Glomerular visceral epithelial cell (primary cell): ENCODE results near the gene PRAMEF15.
"Not testable (repeated sequence)": the region's sequence is repeated elsewhere in the genome, so short reads cannot be mapped to it uniquely, and the experiment has no call there.

ENCODE experiments used
- DNase-seq: peaks from one replicate; pipeline ENCODE4 v3.0.0-alpha.2; 2016; ENCODE audit errors: extremely low spot score

Gene PRAMEF15

DNA sequence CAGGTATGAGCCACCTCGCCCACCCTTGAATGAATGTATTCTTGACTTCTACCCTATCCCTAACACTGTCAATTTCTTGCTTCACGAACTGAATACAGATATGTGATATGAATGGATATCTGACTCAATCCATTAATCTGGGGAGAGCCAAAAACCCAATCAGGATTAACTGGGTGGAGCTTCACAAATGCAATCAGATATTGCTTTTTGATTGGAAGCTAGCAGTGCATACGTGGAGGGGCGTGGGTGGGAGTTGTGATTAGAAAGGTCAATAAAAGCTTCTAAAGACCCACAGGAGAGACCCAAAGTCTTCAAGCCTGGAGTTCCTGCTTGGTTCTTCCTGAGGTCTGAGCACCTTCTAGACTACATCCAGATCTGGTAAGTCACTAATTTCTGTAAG lies at the start of gene PRAMEF15:
Gene PRAMEF15, plus strand, starts transcription at position 301 of the 400 bp plus-strand sequence. CDS start 2,827 bp downstream, outside the sequence.
- DNase-seq = not testable (repeated sequence)

DNA sequence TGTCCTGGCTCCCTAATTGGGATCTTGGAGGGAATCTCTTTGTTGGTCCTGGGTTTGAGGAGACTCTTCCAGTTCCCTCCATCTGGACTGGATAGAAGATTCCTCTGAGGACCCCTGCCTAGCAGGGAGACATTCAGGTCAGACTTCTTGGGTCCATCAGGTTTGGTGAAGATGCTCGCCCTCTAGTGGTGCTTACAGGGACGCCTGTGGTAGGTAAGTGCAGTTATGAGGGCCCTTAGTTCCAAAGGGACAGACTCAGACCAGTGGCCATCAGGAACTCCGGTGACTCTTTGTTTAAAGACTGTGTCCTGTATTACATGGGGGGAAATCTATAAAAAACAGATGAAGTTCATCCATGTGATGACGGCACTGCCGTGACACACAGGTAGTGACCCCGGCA lies 38.4 kb upstream of the PRAMEF15 start:
- not testable (repeated sequence) for DNase-seq

DNA sequence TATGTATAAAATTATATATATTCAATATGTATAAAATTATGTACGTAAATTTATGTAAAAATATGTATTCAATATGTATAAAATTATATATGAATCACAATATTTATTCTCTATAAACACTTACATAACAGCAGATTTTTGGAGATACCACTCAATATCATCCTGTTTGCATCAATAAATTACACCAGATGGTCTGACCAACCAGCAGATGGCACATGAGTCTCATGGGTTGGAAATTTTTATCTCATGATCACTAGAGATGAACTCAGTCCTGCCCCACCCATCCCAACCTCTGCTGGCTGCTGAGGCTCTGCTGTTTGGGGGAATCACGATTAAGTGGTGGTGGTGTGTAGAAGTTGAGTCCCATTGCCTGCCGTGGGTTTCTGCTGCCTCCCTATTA lies 35.8 kb upstream of the PRAMEF15 start:
- not testable (repeated sequence) for DNase-seq

DNA sequence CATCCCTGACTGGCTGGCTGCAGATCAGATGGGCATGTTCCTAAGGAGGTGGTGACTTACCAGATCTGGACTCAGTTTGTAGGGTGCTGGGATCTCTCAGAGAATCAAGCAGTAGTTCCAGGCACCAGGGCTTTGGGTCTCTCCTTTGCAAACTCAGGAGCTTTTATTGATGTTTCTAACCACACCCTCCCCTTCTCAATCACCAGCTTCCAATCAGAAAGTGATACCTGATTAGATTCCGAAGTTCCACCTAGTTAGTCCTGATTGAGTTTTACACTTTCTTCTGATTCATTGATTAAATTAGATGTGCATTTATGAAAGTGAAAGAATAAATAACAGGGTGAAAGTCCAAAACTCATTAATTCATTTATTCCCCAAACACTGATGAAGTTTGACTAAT lies 30.3 kb upstream of the PRAMEF15 start, which contains the start of gene PRAMEF8:
Gene PRAMEF8, minus strand, starts transcription at position 101 of the 400 bp plus-strand sequence. CDS start 1,046 bp downstream, outside the sequence.
- DNase-seq = not testable (repeated sequence)

DNA sequence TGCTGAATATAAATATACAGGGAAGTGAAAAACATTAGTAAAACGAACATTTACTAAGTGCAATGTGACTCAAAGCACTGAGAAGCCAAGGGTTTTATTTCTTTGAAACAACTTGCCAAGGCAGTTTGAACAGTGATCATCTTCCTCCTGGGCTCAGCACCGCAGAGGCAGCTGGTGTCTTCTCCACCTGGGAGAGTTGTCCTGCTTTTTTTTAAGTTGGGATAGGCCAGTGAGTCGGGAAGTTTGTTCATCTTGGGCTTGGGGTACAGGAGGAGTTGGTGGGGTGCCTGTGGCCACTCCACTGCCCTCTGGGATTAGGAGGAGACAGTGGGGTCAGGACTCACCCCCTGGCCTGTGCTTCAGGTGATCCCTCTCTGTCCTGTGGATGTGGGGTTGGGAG lies 26.4 kb upstream of the PRAMEF15 start:
- DNase-seq = not testable (repeated sequence)

DNA sequence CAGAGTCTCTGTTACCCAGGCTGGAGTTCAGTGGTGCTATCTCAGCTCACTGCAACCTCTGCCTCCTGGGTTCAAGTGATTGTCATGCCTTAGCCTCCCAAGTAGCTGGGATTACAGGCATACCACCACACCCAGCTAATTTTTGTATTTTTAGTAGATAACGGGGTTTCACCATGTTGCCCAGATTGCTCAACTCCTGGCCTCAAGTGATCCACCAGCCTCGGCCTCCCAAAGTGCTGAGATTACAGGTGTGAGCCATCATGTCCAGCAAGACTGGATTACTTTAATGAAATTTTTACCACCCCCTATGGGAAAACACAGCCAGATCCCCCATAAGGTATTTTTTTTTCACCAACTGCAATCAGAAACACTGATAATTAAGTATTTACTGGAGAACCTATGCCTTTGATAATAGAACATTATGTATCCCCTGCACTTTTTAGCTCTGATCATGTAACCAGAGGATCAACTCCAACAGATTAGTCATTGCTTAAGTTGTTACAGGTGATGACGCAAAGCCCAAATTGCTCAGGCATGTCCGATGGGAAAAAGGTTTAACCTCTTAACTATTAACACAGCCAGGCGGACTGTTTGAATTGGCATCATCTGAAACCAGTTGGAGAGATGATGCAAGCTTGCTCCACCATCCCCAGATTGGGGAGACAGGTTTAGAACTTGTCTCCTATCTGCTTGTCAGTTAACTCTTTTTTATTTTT lies 18.0 kb upstream of the PRAMEF15 start:
- not testable (repeated sequence) for DNase-seq

DNA sequence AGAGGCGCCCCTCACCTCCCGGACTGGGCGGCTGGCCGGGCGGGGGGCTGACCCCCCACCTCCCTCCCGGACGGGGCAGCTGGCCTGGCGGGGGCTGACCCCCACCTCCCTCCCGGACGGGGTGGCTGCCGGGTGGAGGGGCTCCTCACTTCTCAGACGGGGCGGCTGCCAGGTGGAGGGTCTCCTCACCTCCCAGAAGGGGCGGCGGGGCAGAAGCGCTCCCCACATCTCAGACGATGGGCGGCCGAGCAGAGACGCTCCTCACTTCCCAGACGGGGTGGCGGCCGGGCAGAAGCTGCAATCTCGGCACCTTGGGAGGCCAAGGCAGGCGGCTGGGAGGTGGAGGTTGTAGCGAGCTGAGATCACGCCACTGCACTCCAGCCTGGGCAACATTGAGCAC lies 16.7 kb upstream of the PRAMEF15 start:
- DNase-seq = not testable (repeated sequence)

DNA sequence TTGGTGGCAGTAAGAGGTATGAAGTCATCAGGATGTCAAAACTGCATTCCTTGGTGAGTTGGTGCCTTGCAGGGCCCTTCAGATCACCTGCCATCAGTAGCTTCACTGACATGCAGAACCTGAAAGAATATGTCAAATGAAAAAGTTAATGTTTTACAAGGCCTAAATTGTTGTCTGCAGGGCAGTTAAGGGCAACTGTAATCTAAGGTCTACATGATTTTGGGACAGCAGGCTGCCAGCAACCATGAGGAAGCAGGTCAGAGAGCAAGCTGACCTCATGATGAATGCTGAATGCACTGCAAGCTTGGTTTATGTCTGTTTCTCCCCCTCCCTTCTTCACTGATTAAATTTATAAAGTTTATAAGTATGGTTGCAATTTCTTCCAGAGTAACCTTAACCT lies 13.2 kb upstream of the PRAMEF15 start:
- not testable (repeated sequence) for DNase-seq

DNA sequence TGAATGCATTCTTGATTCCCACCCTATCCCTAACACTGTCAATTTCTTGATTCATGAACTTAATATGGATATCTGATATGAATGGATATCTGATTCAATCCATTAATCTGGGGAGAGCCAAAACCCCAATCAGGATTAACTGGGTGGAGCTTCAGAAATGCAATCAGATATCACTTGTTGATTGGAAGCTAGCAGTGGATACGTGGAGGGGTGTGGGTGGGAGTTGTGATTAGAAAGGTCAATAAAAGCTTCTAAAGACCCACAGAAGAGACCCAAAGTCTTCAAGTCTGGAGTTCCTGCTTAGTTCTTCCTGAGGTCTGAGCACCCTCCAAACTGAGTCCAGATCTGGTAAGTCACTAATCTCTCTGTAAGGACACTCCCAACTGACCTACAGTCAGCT lies 12.1 kb upstream of the PRAMEF15 start, which contains the start of gene PRAMEF33:
Gene PRAMEF33, plus strand, starts transcription at position 301 of the 400 bp plus-strand sequence. CDS start 2,416 bp downstream, outside the sequence.
- not testable (repeated sequence) for DNase-seq

DNA sequence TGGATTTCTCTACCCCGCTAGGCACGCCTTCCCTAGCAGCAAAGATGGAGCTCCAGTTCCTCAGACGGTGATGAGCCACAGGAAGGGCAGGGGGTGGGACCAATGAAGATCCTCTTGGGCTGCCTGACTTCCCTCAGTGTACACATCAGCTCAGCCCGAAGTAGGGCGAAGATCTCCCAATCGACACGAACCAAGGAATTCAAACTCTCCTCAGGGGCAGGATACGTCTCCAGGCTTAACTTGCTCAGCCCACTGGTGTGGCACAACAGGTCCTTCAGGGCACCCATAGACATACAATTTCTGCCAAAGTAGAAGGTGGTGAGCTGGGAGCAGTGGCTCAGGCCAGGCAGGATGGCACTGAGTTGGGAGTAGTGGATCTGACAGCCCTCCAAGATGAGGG lies 27.1 kb downstream of the PRAMEF15 start:
- not testable (repeated sequence) for DNase-seq

DNA sequence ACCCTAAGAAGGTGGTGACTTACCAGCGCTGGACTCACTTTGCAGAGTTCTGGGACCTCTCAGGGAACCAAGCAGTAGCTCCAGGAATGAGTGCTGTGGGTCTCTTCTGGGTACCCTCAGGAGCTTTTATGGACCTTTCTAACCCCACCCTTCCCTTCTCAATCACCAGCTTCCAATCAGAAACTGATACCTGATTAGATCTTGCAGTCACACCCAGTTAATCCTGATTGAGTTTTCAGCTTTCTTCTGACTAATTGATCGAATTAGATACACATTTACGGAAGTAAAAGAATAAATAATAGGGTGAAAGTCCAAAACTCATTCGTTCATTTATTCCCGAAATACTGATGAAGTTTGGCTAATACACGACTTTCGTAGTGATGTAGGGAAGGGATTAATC lies 31.7 kb downstream of the PRAMEF15 start, which contains the start of gene PRAMEF14:
Gene PRAMEF14, minus strand, starts transcription at position 101 of the 400 bp plus-strand sequence. CDS start 1,820 bp downstream, outside the sequence.
- DNase-seq = not testable (repeated sequence)

DNA sequence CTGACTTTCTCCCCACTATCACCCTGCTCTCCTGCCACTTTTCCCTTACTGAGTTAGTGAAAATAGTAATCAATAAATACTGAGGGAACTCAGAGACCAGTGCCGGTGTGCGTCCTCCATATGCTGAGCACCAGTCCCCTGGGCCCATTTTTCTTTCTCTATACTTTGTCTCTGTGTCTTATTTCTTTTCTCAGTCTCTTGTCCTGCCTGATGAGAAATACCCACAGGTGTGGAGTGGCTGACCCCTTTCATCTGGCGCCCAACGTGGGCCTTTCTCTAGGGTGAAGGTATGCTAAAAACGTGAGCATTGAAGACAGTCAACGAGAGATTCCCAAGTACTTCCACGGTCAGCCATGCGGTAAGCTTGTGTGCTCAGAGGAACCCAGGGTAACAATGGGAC lies 38.1 kb downstream of the PRAMEF15 start:
- not testable (repeated sequence) for DNase-seq

DNA sequence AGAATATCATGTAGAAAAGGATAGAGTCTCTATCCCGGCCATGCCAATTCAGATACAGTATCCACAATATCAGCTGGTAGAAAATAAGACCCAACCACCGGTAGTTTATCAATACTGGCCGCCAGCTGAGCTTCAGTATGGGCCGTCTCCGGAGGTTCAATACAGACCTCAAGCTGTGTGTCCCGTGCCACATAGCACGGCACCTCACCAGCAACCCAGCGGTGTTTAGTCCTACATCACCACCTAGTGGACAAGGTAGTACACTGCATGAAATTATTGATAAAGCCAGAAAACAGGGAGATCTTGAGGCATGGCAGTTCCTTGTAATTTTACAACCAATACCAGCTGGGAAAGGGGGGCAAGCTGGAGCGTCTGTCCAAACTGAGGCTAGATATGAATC lies 39.1 kb downstream of the PRAMEF15 start:
- not testable (repeated sequence) for DNase-seq

DNA sequence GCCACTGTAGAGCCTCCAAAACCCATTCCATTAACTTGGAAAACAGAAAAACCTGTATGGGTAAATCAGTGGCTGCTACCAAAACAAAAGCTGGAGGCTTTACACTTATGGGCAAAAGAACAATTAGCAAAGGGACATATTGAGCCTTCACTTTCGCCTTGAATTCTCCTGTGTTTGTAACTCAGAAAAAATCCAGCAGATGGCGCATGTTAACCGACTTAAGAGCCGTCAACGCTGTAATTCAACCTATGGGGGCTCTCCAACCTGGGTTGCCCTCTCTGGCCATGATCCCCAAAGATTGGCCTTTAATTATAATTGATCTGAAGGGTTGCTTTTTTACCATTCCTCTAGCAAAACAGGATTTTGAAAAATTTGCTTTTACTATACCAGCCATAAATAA lies 41.4 kb downstream of the PRAMEF15 start:
- DNase-seq = not testable (repeated sequence)

DNA sequence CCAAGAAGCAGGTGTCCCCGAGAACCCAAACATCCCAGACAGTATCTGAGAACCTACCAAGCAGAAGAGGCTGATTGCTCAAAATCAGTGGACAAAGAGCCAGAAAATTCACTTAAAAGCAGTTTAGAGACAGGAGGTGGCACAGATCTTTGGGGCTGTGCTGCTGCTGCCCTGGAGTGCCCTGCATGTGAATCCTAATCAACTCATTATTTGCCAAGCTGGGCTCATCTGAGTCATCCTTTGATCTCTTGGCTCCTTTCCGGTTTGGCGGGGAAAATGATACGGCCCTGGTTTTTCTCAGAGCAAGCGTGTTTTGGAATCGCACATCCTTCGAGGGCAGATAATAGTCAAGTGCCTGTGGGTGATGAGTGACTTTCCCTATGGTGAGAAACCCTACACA lies 47.0 kb downstream of the PRAMEF15 start:
- DNase-seq = not testable (repeated sequence)

DNA sequence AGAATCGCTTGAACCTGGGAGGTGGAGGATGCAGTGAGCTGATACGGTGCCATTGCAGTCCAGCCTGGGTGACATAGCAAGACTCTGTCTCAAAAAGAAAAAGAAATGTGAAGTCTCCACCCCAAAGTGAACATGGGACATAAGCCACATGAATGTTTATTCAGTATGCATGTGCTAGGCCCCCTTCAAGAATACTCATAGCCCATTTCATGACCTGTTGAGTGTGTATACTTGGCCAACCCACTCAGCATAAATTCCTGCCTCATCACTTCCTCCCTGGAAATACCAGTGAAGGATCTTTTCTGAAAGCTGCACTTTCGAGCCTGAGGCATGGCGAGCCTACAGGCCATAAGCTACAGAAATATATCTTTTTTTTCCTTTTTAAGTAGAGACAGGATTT lies 49.5 kb downstream of the PRAMEF15 start:
- not testable (repeated sequence) for DNase-seq

DNA sequence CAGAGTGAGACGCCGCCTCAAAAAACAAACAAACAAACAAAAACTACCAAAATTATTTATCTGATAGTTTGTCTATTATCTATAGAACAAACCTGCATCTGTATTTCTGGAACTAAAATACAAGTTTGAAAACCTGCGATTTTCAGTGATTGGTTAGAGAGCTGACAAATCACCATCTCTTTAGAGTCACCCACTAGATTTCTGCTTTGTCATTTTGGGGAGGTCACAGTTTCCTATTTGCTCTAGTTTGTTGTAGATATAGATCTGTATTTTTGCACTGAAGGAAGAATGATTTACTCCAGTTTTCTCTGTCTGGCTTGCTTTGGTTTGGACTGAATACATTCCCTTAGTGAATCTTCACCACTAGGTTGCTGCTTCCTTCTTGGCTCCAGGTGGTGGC lies 51.2 kb downstream of the PRAMEF15 start:
- not testable (repeated sequence) for DNase-seq

DNA sequence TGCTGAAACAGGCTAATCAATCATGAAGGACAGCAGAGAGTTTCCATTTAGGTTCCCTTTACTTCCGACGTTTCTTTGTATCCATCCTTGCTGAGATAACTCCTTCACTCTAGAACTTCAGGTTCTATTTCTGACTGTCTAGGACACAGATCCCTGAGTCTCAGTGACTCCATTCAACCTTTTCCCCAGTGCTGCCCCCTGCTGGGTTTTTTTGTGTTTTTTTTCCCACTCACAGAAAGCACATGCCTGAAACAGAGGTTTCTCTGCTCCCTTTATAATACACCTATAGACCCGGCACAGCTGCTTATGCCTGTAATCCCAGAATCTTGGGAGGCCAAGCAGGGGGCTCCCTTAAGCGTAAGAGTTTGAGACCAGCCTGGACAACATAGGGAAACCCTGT lies 53.2 kb downstream of the PRAMEF15 start:
- not testable (repeated sequence) for DNase-seq
